Measurements from ENCODE around the gene SLC2A1.

SLC2A1 gene

GRCh38 chr1:42944246-42944928 lies 14.3 kb downstream of the SLC2A1 start:
- DNase-seq (ENCODE audit: insufficient read length, low spot score) (no peak), FAIRE-seq (no peak)

GRCh38 chr1:42943728-42944127 lies 14.9 kb downstream of the SLC2A1 start:
- FAIRE-seq, result no peak

GRCh38 chr1:42943166-42943565 lies 15.5 kb downstream of the SLC2A1 start:
- DNase-seq (ENCODE audit: insufficient read length, low spot score) (no peak), FAIRE-seq (no peak)

More at GRCh38 chr1:42943728-42944127, 14.9 kb downstream of the SLC2A1 start:
- DNase-seq (ENCODE audit: insufficient read length, low spot score), result no peak

- DNase-seq (ENCODE audit: insufficient read length, low spot score), result no peak
- no peak for FAIRE-seq
Observed at GRCh38 chr1:42942444-42942843, 16.2 kb downstream of the SLC2A1 start.

DNA sequence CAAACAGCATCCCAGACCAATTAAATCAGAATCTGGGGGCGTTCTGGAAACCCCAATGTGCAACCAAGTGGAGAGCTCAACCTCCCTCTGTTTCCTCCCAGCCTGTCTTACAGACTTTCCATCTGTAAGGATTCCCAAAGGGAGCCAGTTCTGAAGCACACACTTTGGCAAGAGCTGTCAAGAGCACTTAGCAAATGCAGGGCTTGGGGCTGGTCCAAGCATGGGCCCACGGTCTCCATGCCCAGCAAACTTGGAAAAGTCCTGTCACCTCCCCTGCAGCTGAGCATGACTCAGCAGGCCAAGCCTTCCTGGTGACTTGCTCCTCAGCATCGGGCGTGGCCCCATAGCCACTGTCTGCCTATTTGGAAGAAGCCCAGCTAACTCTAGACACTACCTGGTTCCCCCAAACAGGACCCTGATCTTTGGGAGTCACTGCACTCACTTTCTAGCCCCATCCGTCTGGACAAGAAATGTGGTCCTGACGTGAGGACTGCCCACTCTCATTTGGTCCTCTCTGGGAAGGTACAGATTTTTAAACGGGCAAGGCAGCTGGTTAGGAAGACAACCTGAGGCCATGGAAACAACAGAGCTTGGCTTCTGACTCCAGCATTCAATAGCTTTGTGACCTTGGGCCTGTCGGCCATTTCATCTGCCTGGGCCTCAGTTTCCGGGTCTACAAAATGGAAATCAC lies 16.9 kb downstream of the SLC2A1 start:
- no peak for DNase-seq (ENCODE audit: insufficient read length, low spot score)
- no peak for FAIRE-seq

DNA sequence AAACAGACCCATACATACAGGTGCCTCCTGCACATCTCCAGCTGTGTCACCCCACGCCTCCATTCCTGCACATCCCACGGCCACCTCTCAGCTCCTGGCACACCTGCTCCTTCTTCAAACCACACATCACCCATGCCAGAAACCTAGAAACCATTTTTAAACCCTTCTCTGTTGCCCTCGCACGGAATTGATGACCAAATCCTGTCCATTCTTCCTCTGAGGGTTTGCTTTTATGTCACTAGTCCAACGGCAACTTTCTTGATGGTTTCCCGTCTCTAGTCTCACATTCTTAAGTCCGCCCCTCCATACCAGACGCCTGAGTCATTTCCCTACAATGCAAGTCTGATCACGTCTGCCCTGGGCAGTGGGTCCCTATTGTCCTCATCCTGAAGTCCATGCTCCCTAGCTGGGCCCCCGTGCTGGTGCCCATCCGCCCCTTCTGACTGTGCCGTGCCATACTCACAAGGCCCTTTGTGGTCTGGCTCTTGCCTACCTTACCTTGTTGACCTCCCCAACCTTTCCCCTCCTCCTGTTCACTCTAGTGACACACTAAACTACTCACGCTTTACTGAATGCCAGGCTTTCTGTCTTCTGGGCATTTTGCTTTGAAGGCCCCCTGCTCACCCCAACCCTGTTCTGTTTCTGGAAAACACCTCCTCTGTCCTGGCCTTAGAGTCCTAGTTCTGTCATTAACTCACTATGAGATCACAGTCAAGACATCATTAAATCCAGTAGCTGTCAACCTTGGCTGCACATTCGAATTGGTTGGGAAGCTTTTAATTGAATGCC lies 17.6 kb downstream of the SLC2A1 start:
- peak; percentile 83 for DNase-seq (ENCODE audit: insufficient read length, low spot score)

DNA sequence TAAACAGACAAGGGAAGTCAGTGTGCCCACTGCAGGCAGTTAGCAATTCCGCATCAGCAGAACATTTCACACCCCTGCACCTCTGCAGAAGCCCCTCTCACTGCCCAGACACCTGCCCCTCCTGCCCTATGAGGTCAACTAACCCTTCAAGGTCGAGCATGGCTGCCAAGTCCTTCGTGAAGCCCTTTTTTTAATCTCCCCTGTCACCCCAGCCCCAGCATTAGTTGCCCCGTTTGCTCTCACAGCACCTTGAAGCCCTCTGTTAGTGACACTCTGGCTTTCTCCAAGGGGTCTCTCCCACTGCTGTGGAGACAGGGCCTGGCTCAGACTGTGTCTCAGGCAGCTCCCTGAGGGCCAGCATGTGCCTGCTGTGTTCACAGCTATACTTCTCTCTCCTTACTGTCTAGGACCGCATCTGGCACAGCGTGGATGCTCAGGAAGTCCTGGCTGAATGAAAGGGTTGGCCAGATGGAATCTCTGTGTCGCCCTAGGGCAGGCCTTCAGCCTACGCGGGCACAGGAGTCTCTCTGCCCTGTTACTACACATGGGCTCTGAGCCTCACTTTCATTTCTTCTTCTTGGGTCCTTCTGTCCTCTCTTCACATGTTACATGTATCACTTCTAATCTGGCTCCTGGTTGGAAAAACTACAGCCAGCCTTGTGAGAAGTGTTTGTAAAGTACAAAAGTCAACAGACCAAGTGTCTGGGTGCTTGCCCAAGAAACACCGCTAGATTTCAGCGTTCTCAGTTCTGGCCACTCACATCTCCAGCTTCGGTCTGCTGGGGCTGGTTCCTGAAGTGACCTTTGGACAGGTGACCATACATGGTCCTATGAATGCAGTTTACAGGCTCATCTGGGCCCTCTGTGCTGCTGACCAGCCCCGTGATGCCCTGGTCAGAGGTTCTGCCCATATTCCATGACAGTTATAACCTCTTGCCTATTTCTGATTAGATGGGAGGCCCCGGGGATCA lies 19.7 kb downstream of the SLC2A1 start:
- DNase-seq (ENCODE audit: insufficient read length, low spot score) (no peak), FAIRE-seq (no peak)

More for the DNA sequence above, 17.6 kb downstream of the SLC2A1 start:
- peak; percentile 83 for FAIRE-seq

- DNase-seq (ENCODE audit: insufficient read length, low spot score) (no peak), FAIRE-seq (no peak)
Observed at GRCh38 chr1:42937836-42938644, 20.6 kb downstream of the SLC2A1 start.

- no peak for DNase-seq (ENCODE audit: insufficient read length, low spot score)
- peak; percentile 87 for FAIRE-seq
Observed at GRCh38 chr1:42937141-42937696, 21.4 kb downstream of the SLC2A1 start.

DNA sequence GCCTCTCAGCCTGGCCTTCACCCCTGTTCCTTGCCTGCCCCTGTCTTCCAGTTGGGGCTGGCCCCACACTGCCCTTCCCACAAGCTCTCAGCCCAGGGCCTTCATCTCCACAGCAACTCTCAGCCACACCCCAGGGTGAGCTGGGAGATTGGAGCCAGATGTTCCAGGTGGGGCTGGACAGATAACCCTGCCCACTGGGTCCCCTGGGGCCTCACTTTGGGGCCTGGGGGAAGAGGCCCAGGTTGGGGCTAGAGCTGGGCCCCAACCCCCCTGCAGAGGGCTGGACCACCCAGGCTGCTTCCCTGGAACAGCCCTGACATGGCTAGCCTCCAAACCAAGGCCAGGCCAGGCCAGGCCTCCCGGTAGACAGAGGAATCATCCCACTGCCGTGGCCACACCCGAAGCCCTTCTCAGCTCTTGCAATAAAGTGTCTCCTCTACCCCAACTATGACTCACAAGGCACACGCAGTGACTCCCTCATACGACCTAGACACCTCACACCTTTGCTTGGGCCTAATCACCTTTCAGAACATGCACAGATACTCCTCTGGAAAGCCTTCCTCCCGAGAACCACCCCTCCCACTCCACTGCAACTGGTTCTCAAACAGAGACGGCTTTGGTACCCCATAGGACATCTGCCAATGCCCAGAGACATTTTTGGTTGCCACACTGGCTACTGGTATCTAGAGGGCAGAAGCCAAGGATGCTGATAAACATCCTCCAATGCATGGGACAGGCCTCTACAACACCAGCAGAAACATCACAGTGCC lies 22.2 kb downstream of the SLC2A1 start:
- DNase-seq (ENCODE audit: insufficient read length, low spot score) (no peak), FAIRE-seq (no peak)

DNA sequence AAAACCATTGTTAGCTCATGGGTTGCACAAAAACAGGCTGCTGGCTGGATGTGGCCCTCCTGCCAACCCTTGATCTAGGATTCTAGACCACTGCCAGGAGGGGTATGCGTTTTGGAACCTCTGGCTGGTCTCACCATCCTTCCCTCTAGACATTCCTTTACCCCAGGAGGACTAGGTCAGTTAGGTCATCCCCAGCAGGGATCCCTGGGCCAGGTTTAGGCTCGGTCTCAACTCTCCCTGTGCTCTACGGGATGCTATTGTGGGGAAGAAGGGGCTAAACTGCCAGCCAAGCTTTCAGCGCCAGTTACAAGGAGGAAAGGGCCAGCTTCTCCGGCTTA lies 22.7 kb downstream of the SLC2A1 start:
- DNase-seq (ENCODE audit: insufficient read length, low spot score), result no peak
- no peak for FAIRE-seq

DNA sequence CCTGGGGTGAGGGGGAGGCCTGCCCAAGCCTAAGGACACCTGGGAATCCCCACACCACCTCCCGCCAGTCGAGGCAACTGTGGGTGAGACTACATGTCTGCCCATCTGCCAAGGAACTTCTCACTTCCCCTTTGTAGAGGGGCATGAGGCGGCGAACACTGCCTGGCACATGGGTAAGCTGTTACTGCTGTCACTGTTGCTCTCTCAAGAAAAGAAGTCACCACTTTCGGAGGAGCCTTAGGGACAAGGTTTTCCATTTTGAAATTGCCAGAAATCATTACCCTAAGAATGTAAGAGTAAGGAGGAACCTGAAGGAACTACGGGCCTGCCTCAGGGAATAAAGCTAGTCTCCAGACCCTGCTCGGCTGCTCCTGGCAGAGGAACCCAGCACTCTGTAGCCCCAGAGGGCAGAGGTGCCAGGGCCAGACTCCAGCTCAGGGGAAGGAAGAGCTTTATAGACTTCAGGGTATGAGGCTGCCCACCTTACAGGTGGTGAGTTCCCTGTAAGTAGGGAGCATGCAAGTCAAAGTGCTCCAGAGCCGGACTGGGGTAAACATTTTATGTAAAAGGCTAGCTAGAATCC lies 23.3 kb downstream of the SLC2A1 start:
- FAIRE-seq, result no peak
- DNase-seq (ENCODE audit: insufficient read length, low spot score), result no peak

DNA sequence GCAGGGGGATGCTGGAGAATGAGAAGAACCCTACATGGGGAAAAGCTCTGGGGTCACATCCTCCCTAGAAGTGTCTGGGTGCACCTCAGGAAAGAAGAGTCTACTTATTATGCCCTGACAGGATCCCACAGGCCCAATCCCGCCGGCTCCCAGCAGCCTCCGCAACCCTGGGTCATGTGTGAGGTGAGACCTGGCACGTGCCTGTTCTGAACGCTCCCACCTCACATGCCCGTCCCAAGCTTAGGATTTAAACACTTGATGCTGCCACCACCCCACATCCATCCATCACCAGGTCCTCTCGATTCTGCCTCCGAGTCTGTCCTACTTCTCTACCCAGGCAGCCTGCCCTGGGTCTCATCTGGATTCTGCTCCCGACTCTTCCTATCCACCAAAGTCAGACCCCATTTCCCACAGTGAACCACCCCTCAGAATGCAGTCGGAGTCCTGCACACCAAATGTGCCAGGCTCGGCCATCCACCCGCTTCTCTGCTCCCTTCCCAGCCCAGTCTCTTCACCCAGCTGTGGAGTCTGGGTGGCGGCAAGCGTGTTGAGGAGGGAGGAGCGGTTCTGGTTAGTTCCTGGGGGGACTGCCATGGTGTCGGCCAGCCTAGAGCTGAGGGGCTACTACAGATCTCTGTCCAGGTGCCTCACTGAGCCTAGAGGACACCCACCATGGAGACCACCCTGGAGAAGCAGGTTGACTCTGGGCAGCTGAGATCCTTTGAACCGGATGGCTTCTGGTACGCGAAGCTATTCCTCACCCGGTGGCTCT lies 23.9 kb downstream of the SLC2A1 start:
- no peak for DNase-seq (ENCODE audit: insufficient read length, low spot score)

DNA sequence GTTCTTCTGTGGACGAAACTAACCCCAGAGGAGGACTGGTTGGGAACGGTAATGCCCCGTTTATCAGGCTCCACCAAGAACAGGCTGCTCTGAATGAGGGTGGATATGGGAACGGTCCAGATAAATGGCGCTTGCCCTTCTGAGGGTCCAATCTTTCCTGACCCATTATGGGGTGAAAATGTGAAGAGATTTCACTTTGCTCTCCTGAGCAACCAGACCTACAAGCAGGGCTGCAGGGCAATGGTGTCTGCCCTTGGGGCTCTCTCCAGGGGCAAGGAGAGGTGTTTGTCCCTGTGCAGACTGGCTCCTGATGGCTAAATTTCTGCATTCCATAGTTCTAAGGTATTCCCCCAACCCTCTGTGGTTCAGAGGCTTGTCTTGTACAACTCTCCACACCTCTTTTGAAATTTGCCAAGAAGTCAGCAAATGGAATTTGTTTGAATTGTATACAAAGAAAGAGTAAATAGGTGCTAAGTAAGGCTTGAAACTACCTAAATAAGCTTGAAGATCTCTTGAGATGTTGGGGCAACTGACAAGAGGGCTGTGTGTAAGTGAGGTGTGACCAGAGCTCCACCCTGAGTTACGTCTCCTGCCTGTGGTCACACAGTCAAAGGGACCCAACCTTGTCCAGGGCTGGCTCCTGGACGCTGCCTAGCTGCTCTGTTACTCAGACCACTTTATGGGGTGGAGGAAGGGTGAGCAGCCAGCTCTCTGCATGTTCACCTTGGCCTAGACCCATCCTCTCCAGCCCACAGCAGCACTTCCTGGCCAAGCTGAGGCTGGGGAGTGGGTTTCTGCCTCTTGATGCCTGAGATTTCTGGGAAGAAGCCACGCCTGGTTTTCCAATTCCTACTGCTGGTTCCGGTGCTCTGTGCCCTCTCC lies 24.8 kb downstream of the SLC2A1 start:
- no peak for DNase-seq (ENCODE audit: insufficient read length, low spot score)
- FAIRE-seq, result no peak

More for the DNA sequence above, 23.9 kb downstream of the SLC2A1 start:
- FAIRE-seq, result no peak

GRCh38 chr1:42933060-42933586 lies 25.5 kb downstream of the SLC2A1 start:
- DNase-seq (ENCODE audit: insufficient read length, low spot score) (no peak), FAIRE-seq (no peak)

DNA sequence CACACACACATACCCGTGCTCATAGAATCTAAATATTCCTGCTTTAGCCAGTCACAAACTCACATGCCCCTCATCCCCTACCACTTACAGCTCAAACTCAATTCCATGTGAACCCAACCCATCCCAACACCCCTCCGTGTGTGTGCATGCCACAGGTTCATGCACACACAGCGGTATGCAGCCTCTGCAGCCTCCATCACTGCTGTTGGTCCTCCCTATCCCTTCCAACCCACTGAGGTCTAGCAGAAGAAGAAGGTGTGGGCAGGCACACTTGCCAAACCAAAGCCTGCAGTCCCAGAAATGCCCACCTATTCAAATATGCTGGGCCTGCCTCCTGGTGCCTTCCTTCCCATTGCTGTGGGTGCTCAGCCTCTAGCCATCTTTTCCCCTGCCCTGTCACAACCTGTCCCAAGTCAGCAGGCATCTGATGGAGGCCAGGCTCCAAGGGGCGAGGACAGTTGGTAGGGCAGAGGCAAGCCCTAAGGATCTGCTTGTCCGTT lies 26.2 kb downstream of the SLC2A1 start:
- FAIRE-seq, result no peak
- DNase-seq (ENCODE audit: insufficient read length, low spot score), result no peak

All from HTR-8/SVneo (cell line).